Endothelial cell of umbilical vein (primary cell): Measurements from ENCODE around the gene ANKS1B.

Experiments
- CTCF ChIP-seq, 2 donors: IDR thresholded peaks; 1 replicate in 1 of 2; 2 replicates in 1 of 2; pipeline ENCODE4 v1.5.1; 2011; ENCODE audit warnings: low read length in 2 of 2, mild to moderate bottlenecking in 2 of 2, moderate library complexity in 2 of 2, control low read depth in 1 of 2, inconsistent platforms in 1 of 2, low read depth in 1 of 2; ENCODE audit not compliant: insufficient read depth in 1 of 2; ENCODE audit errors: extremely low read depth in 1 of 2
- JUN ChIP-seq: IDR thresholded peaks from 2 replicates; pipeline ENCODE4 v1.6.1; 2011; ENCODE audit warnings: borderline replicate concordance, low read depth; ENCODE audit not compliant: insufficient read length, insufficient read depth

GRCh38 chr12:98968896-98969295 lies 1015.8 kb downstream of the ANKS1B start:
- TF ChIP-seq CTCF (IDR thresholded peaks at IDR 0.05; ENCODE audit: extremely low read depth in 1 of 2, insufficient read depth in 1 of 2, low read depth in 1 of 2, low read length in 2 of 2), result no peak
- TF ChIP-seq JUN, result no peak
